B cell (primary cell): ENCODE data around the gene HS3ST3A1. TPM values are rescaled to one million over a fixed set of nuclear protein-coding genes. Genes with fewer than 3 reads are reported as not detected.

Source experiments
- ATAC-seq: fragments of 200-7000 bp; cut with Tn5 transposase; one replicate; pipeline ENCODE4 v1.10.0; 2021; ENCODE audit warnings: low read depth, mild to moderate bottlenecking, moderate number of reproducible peaks, moderate library complexity
- CTCF ChIA-PET: fragments of 350-600 bp; sonication (Branson Sonifier 250); formaldehyde crosslinking; loops from one replicate; lab custom pipeline; 2021; ENCODE audit warnings: antibody characterized with exemption, inconsistent platforms; lab: Charles Lee
- POLR2A ChIA-PET: fragments of 350-600 bp; sonication (Branson Sonifier 250); formaldehyde crosslinking; loops from one replicate; lab custom pipeline; 2021; ENCODE audit warnings: antibody characterized with exemption; lab: Charles Lee
- DNase-seq: peaks from one replicate; pipeline ENCODE4 v3.0.0; 2013
- H2AFZ ChIP-seq: 2 replicates; pipeline ENCODE4 v1.6.1; 2012; ENCODE audit warnings: mild to moderate bottlenecking, low read depth, low read length; ENCODE audit not compliant: insufficient read depth, poor library complexity, severe bottlenecking
- H3K27ac ChIP-seq, 2 donors: 1 replicate in 1 of 2; 2 replicates in 1 of 2; pipeline ENCODE4 v1.5.1; 2012 to 2013; ENCODE audit warnings: low read length in 2 of 2, mild to moderate bottlenecking in 2 of 2, moderate library complexity in 1 of 2
- H3K27me3 ChIP-seq, 4 experiments: fragments of 200-600 bp in 1 of 4; sonication (generic) in 1 of 4; replicated peaks in 1 of 4; 1 replicate in 2 of 4; 2 replicates in 2 of 4; pipeline versions ENCODE4 v1.6.1 to v1.7.0; 2013 to 2016; ENCODE audit warnings: low read length in 3 of 4, mild to moderate bottlenecking in 2 of 4, mixed read lengths in 1 of 4, moderate library complexity in 1 of 4; ENCODE audit not compliant: insufficient read depth in 4 of 4, control insufficient read depth in 3 of 4; ENCODE audit errors: control extremely low read depth in 1 of 4
- H3K36me3 ChIP-seq, 2 experiments: replicated peaks in 1 of 2; 1 replicate in 1 of 2; 2 replicates in 1 of 2; pipeline versions ENCODE4 v1.6.1 to v1.7.1; 2013; ENCODE audit warnings: low read length in 1 of 2; ENCODE audit not compliant: insufficient read depth in 2 of 2, control insufficient read depth in 1 of 2; ENCODE audit errors: control extremely low read depth in 1 of 2, extremely low read depth in 1 of 2
- H3K4me1 ChIP-seq, 2 donors: fragments of 200-600 bp in 1 of 2; sonication (generic) in 1 of 2; 1 replicate in 1 of 2; 2 replicates in 1 of 2; pipeline versions ENCODE4 v1.5.1 to v1.6.1; 2013 to 2017; ENCODE audit warnings: low read length in 2 of 2; ENCODE audit not compliant: control insufficient read depth in 2 of 2, insufficient read depth in 2 of 2
- H3K4me2 ChIP-seq: replicated peaks from 2 replicates; pipeline ENCODE3; 2012; ENCODE audit warnings: mild to moderate bottlenecking, low read depth, low read length; ENCODE audit not compliant: poor library complexity, severe bottlenecking
- H3K4me3 ChIP-seq, 5 experiments: fragments of 200-600 bp in 1 of 5; sonication (generic) in 1 of 5; 1 replicate in 3 of 5; 2 replicates in 2 of 5; pipeline versions ENCODE4 v1.5.1 to v1.7.0; 2011 to 2016; ENCODE audit warnings: low read length in 4 of 5, mild to moderate bottlenecking in 4 of 5, low read depth in 2 of 5, control low read depth in 1 of 5, moderate library complexity in 1 of 5; ENCODE audit not compliant: insufficient read depth in 1 of 5; ENCODE audit errors: control extremely low read depth in 1 of 5, extremely low read depth in 1 of 5
- H3K79me2 ChIP-seq: fragments of 200-600 bp; sonication (generic); one replicate; pipeline ENCODE4 v1.6.0; 2016; ENCODE audit warnings: low read length; ENCODE audit not compliant: control insufficient read depth, insufficient read depth
- H3K9ac ChIP-seq: fragments of 200-600 bp; sonication (generic); 2 replicates; pipeline ENCODE4 v1.6.1; 2017; ENCODE audit warnings: mild to moderate bottlenecking, low read length, moderate library complexity
- H3K9me3 ChIP-seq, 3 donors: one replicate each; pipeline versions ENCODE4 v1.6.1 to v1.7.1; 2013; ENCODE audit warnings: low read length in 2 of 3; ENCODE audit not compliant: control insufficient read depth in 2 of 3, insufficient read depth in 1 of 3; ENCODE audit errors: control extremely low read depth in 1 of 3
- H4K20me1 ChIP-seq: 2 replicates; pipeline ENCODE4 v1.6.0; 2012; ENCODE audit warnings: mild to moderate bottlenecking, low read length; ENCODE audit not compliant: insufficient read depth, control insufficient read depth, poor library complexity, severe bottlenecking
- H3K27ac Mint-ChIP-seq: one replicate; pipeline ENCODE4 v1.8.0; 2021; ENCODE audit warnings: mixed read lengths
- H3K27me3 Mint-ChIP-seq: one replicate; pipeline ENCODE4 v1.8.0; 2021; ENCODE audit warnings: mixed read lengths
- H3K4me1 Mint-ChIP-seq: one replicate; pipeline ENCODE4 v1.8.0; 2021; ENCODE audit warnings: mixed read lengths
- H3K4me3 Mint-ChIP-seq: one replicate; pipeline ENCODE4 v1.8.0; 2021; ENCODE audit warnings: mixed read lengths
- H3K9me3 Mint-ChIP-seq: one replicate; pipeline ENCODE4 v1.8.0; 2022; ENCODE audit warnings: mixed read lengths; ENCODE audit not compliant: insufficient read depth
- CTCF ChIP-seq: fragments of 200-600 bp; IDR thresholded peaks from one replicate; pipeline ENCODE4 v1.8.0; 2022; ENCODE audit warnings: antibody characterized with exemption, mild to moderate bottlenecking
- EZH2 ChIP-seq: IDR thresholded peaks from 2 replicates; pipeline ENCODE4 v1.6.1; 2012; ENCODE audit warnings: borderline replicate concordance, low read depth, mild to moderate bottlenecking, moderate library complexity, low read length; ENCODE audit not compliant: insufficient read depth, poor library complexity, severe bottlenecking
- WGBS: methylation state at CpG from one replicate; pipeline ENCODE4 v1.1.5; 2013; ENCODE audit warnings: missing lambda C conversion rate; ENCODE audit not compliant: insufficient coverage; 5-methylcytosine and 5-hydroxymethylcytosine counted together
- intact Hi-C: fragments of 100-400 bp; cut with micrococcal nuclease; formaldehyde crosslinking; loops from one replicate; pipeline ENCODE4 v1.10.0; 2022
- polyA plus RNA-seq: library from polyadenylated mRNA; depleted of rRNA; stranded (reverse); fragments of >200 nt; gene quantifications from 2 replicates; pipeline ENCODE4 v1.2.3, GENCODE V29; 2012
- total RNA-seq, 2 donors: library from RNA; stranded (reverse); fragments of 120-200 nt in 1 of 2; gene quantifications; 1 replicate in 1 of 2; 2 replicates in 1 of 2; pipeline versions ENCODE4 v1.2.3 to v1.2.4, GENCODE V29; 2013 to 2022

HS3ST3A1 gene
- total and polyA plus RNA-seq, 2 donors (not counting 1 experiment from before 2014, with no cell fraction given), result 0.17 to 0.75 TPM

DNA sequence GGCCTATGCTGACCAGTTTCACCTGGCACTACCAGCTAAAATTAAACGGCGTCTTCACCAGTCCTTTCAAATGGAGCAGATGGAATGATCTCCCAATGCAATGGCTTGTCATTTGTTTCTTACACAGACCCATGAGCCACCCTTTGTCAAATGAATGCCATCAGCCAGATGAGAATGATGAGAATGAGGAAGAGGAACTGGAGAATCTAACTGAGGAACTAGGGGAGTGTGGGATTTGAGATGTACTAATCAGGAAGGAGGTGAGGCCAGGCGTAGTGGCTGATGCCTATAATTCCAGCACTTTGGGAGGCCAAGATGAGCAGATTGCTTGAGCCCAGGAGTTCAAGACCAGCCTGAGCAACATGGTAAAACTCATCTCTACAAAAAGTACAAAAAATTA lies 116.4 kb downstream of the HS3ST3A1 start:
- DNase-seq, result no peak
- no peak overlapping the region for H2AFZ ChIP-seq
- H4K20me1 ChIP-seq, result no peaks in the 10 kb centered on the region
- no peak overlapping the region for H3K9ac ChIP-seq
- no peaks in the 10 kb centered on the region for H3K79me2 ChIP-seq
- intact Hi-C loops, result no loop called here
- 88% methylated on average over 3 of the region's 3 CpGs for whole genome bisulfite sequencing
- H3K27me3 Mint-ChIP-seq, result peaks cover 7% of the 10 kb centered on the region
- peaks cover 0 to 12% (median 8%) of the 10 kb centered on the region in 3 donors for H3K9me3 ChIP-seq
- no peak overlapping the region for H3K4me2 ChIP-seq
- no peak overlapping the region for H3K4me3 ChIP-seq
- H3K36me3 ChIP-seq, result no peaks in the 10 kb centered on the region
- ChIA-PET POLR2A (no interaction called here), CTCF (no interaction called here)
- peaks cover 6% of the 10 kb centered on the region for H3K9me3 Mint-ChIP-seq
- TF ChIP-seq CTCF (no peak), EZH2 (no peak)
- H3K4me3 Mint-ChIP-seq, result no peak overlapping the region
- no peak overlapping the region for H3K27ac ChIP-seq
- no peak overlapping the region for H3K27ac Mint-ChIP-seq
- ATAC-seq, result no peak
- no peaks in the 10 kb centered on the region for H3K4me1 ChIP-seq
- no peaks in the 10 kb centered on the region for H3K27me3 ChIP-seq
- no peaks in the 10 kb centered on the region for H3K4me1 Mint-ChIP-seq

DNA sequence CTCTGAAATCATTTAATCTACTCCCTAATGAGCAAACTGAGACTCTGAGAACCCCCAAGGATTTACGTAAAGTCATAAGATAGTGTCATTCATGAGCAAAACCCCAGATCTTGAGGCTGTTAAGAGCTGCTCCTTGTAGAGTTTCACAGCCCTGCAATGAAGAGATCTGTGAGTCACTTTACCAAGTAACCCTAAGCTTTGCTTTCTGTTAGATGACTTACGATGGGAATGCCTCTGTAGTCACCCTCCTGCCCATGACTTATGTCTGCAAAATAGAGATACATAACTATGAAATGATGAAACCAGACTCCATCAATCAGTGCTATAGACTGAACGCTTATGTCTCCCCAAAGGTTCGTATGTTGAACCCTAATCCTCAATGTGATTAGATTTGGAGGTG lies 117.7 kb downstream of the HS3ST3A1 start:
- H3K27ac Mint-ChIP-seq, result no peak overlapping the region
- no peaks in the 10 kb centered on the region for H3K79me2 ChIP-seq
- no peak overlapping the region for H3K4me2 ChIP-seq
- H3K4me3 ChIP-seq, result no peak overlapping the region
- H3K4me1 Mint-ChIP-seq, result no peaks in the 10 kb centered on the region
- DNase-seq, result no peak
- ChIA-PET CTCF (no interaction called here), POLR2A (no interaction called here)
- H4K20me1 ChIP-seq, result no peaks in the 10 kb centered on the region
- H2AFZ ChIP-seq, result no peak overlapping the region
- peaks cover 7% of the 10 kb centered on the region for H3K27me3 Mint-ChIP-seq
- no peaks in the 10 kb centered on the region for H3K36me3 ChIP-seq
- TF ChIP-seq EZH2 (no peak), CTCF (no peak)
- H3K4me3 Mint-ChIP-seq, result no peak overlapping the region
- H3K9ac ChIP-seq, result no peak overlapping the region
- H3K9me3 ChIP-seq, result peaks cover 0 to 15% (median 8%) of the 10 kb centered on the region in 3 donors
- H3K27ac ChIP-seq, result no peak overlapping the region
- WGBS, result 100% methylated on average over 1 of the region's 4 CpGs
- no peaks in the 10 kb centered on the region for H3K27me3 ChIP-seq
- peaks cover 12% of the 10 kb centered on the region for H3K9me3 Mint-ChIP-seq
- no peaks in the 10 kb centered on the region for H3K4me1 ChIP-seq
- intact Hi-C loops, result no loop called here
- no peak for ATAC-seq
